COR-L47 (cell line): Measurements from ENCODE around the gene CRKL.
"Not testable (repeated sequence)": the region's sequence is repeated elsewhere in the genome, so short reads cannot be mapped to it uniquely, and the experiment has no call there.

ENCODE experiments used
- DNase-seq: peaks from one replicate; lab custom pipeline; 2025; lab: John Stamatoyannopoulos, UW

The CRKL gene

GRCh38 chr22:20935049-20935448 is 17.8 kb downstream of the CRKL start:
- DNase-seq: not testable (repeated sequence)

GRCh38 chr22:20935780-20936539 is 18.8 kb downstream of the CRKL start:
- DNase-seq: not testable (repeated sequence)

- DNase-seq: no peak
Measured at GRCh38 chr22:20937031-20937793, 20.0 kb downstream of the CRKL start.

- no peak for DNase-seq
Measured at GRCh38 chr22:20937794-20938671, 20.8 kb downstream of the CRKL start.

- not testable (repeated sequence) for DNase-seq
Measured at GRCh38 chr22:20939457-20940185, 22.4 kb downstream of the CRKL start.

GRCh38 chr22:20940186-20940651 is 23.0 kb downstream of the CRKL start:
- DNase-seq: no peak

- no peak for DNase-seq
Measured at GRCh38 chr22:20940904-20941385, 23.7 kb downstream of the CRKL start.

GRCh38 chr22:20942203-20942902 is 25.1 kb downstream of the CRKL start:
- DNase-seq: not testable (repeated sequence)

GRCh38 chr22:20943104-20943933 is 26.1 kb downstream of the CRKL start:
- no peak for DNase-seq

- DNase-seq: no peak
Measured at GRCh38 chr22:20944042-20944441, 26.8 kb downstream of the CRKL start.

GRCh38 chr22:20945578-20945934 is 28.3 kb downstream of the CRKL start:
- no peak for DNase-seq

GRCh38 chr22:20946080-20946986 is 29.1 kb downstream of the CRKL start:
- no peak for DNase-seq

- no peak for DNase-seq
Measured at GRCh38 chr22:20946991-20947390, 29.8 kb downstream of the CRKL start.

GRCh38 chr22:20948450-20948849 is 31.2 kb downstream of the CRKL start:
- no peak for DNase-seq

GRCh38 chr22:20948989-20949388 is 31.8 kb downstream of the CRKL start:
- DNase-seq: no peak

- DNase-seq: no peak
Measured at GRCh38 chr22:20949698-20950183, 32.5 kb downstream of the CRKL start.

- DNase-seq: no peak
Measured at GRCh38 chr22:20951151-20951931, 34.1 kb downstream of the CRKL start.

- no peak for DNase-seq
Measured at GRCh38 chr22:20951932-20952380, 34.7 kb downstream of the CRKL start.
